Activated CD8-positive, alpha-beta T cell treated with anti-CD3 and anti-CD28 coated beads for 36 hours (primary cell): ENCODE results near the gene CRYBG3. TPM values are rescaled to one million over a fixed set of nuclear protein-coding genes. Genes with fewer than 3 reads are reported as not detected.

Experiments used
- ATAC-seq: fragments of 200-7000 bp; cut with Tn5 transposase; one replicate; pipeline ENCODE4 v1.10.0; 2021; ENCODE audit warnings: mild to moderate bottlenecking, moderate library complexity
- CTCF ChIA-PET: fragments of 350-600 bp; sonication (Branson Sonifier 250); formaldehyde crosslinking; loops from one replicate; lab custom pipeline; 2021; ENCODE audit warnings: antibody characterized with exemption; lab: Charles Lee
- POLR2A ChIA-PET: fragments of 350-600 bp; sonication (Branson Sonifier 250); formaldehyde crosslinking; loops from one replicate; lab custom pipeline; 2021; ENCODE audit warnings: antibody characterized with exemption; lab: Charles Lee
- DNase-seq: peaks from one replicate; pipeline ENCODE4 v3.0.0-alpha.2; 2020
- H3K27ac Mint-ChIP-seq: one replicate; pipeline ENCODE4 v1.8.0; 2021; ENCODE audit warnings: mild to moderate bottlenecking, mixed read lengths
- H3K27me3 Mint-ChIP-seq: one replicate; pipeline ENCODE4 v1.8.0; 2021; ENCODE audit warnings: mixed read lengths
- H3K36me3 Mint-ChIP-seq: one replicate; pipeline ENCODE4 v1.8.0; 2021; ENCODE audit warnings: low read depth, mixed read lengths
- H3K4me1 Mint-ChIP-seq: one replicate; pipeline ENCODE4 v1.8.0; 2021; ENCODE audit warnings: low read depth, mixed read lengths
- H3K4me3 Mint-ChIP-seq: one replicate; pipeline ENCODE4 v1.8.0; 2021; ENCODE audit warnings: mild to moderate bottlenecking, moderate library complexity, mixed read lengths
- H3K9me3 Mint-ChIP-seq: one replicate; pipeline ENCODE4 v1.8.0; 2021; ENCODE audit warnings: mixed read lengths
- intact Hi-C: fragments of 100-400 bp; cut with micrococcal nuclease; formaldehyde crosslinking; loops from one replicate; pipeline ENCODE4 v1.10.0; 2022
- total RNA-seq, 2 experiments: library from RNA; stranded (reverse); gene quantifications; one replicate each; pipeline ENCODE4 v1.2.3, GENCODE V29; 2021
- TF ChIP-seq, protein P1 (sequence below): fragments of 200-600 bp; IDR thresholded peaks from one replicate; pipeline ENCODE4 v1.8.0; 2022; ENCODE audit warnings: antibody characterized with exemption, mild to moderate bottlenecking

The CRYBG3 gene
- total RNA-seq, 2 experiments from 2014 or later, result 4.3 to 4.9 TPM

DNA sequence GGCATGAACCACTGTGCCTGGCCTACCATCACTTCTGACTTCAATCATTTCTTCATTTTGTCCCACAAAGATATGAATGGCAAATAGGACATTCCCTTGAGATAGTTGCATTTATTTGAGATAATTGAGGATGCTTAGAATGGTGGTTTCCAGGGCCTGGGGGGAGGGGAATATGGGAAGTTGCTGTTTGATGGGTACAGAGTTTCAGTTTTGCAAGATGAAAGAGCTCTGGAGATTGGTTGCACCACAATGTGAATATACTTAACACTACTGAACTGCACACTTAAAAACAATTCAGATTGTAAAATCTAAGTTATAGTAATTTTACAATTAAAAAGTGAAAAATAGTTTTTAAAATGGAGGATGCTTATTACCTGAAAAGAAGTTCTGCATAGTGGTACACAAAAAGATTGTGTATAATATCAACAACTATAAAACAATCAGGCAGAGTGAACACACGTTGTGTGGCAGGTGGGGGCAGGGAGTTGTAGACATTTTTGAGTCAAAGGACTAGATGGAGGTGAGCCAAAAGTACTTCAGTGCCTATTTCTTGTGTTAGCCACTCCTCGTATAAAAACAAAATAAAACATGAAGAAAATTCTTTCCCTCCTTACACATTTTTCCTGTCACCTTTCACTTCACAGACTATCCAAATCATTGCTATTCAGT, 168.9 kb downstream of the CRYBG3 start:
- POLR2A ChIA-PET, result interaction anchor here (0.8 kb wide), 1 partner anchor 170 kb away, joined by 3 read pairs; no protein-coding TSS in a partner anchor
- Mint-ChIP-seq H3K27ac (no peak overlapping the region), H3K4me1 (peaks cover 13% of the 10 kb centered on the region), H3K4me3 (no peak overlapping the region), H3K27me3 (peaks cover 2% of the 10 kb centered on the region), H3K36me3 (no peaks in the 10 kb centered on the region), H3K9me3 (peaks cover 1% of the 10 kb centered on the region)
- peak; percentile 37 for ATAC-seq
- CTCF ChIA-PET, result interaction anchor here (1.0 to 1.1 kb wide), 3 partner anchors 11 to 102 kb away, joined by 3 to 4 read pairs (median 4); no protein-coding TSS in a partner anchor
- DNase-seq, result peak; percentile 22
- TF ChIP-seq, protein P1, sequence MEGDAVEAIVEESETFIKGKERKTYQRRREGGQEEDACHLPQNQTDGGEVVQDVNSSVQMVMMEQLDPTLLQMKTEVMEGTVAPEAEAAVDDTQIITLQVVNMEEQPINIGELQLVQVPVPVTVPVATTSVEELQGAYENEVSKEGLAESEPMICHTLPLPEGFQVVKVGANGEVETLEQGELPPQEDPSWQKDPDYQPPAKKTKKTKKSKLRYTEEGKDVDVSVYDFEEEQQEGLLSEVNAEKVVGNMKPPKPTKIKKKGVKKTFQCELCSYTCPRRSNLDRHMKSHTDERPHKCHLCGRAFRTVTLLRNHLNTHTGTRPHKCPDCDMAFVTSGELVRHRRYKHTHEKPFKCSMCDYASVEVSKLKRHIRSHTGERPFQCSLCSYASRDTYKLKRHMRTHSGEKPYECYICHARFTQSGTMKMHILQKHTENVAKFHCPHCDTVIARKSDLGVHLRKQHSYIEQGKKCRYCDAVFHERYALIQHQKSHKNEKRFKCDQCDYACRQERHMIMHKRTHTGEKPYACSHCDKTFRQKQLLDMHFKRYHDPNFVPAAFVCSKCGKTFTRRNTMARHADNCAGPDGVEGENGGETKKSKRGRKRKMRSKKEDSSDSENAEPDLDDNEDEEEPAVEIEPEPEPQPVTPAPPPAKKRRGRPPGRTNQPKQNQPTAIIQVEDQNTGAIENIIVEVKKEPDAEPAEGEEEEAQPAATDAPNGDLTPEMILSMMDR, result no peak
- intact Hi-C loops, result no loop called here

DNA sequence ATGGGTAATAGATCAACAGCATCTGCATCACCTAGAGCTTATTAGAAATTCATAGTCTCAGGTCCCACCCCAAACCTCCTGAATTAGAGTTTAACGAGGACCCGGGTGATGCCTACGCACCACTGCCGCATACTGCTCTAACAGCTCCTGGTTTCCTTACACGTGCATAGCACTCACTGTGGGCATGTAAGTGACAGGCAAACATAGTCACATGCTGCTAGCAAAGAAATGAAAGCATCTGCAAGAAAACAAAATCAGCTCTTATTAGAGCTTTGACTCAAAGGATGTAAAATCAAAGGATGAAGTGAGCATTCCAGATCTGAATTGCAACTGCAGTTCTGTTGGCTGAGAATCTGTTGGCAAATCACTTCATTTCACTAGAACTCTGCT, 169.5 kb downstream of the CRYBG3 start:
- ChIA-PET POLR2A (interaction anchor here (0.8 kb wide), 1 partner anchor 171 kb away, joined by 3 read pairs; no protein-coding TSS in a partner anchor), CTCF (interaction anchor here (1.0 to 2.6 kb wide), 4 partner anchors 10 to 102 kb away, joined by 3 to 7 read pairs (median 4); no protein-coding TSS in a partner anchor)
- Mint-ChIP-seq H3K9me3 (peaks cover 1% of the 10 kb centered on the region), H3K27me3 (no peaks in the 10 kb centered on the region), H3K4me3 (no peak overlapping the region), H3K27ac (no peak overlapping the region), H3K4me1 (peaks cover 13% of the 10 kb centered on the region), H3K36me3 (no peaks in the 10 kb centered on the region)
- TF ChIP-seq, protein P1, result no peak
- intact Hi-C loops, result no loop called here
- DNase-seq (peak; percentile 27), ATAC-seq (peak; percentile 74)

DNA sequence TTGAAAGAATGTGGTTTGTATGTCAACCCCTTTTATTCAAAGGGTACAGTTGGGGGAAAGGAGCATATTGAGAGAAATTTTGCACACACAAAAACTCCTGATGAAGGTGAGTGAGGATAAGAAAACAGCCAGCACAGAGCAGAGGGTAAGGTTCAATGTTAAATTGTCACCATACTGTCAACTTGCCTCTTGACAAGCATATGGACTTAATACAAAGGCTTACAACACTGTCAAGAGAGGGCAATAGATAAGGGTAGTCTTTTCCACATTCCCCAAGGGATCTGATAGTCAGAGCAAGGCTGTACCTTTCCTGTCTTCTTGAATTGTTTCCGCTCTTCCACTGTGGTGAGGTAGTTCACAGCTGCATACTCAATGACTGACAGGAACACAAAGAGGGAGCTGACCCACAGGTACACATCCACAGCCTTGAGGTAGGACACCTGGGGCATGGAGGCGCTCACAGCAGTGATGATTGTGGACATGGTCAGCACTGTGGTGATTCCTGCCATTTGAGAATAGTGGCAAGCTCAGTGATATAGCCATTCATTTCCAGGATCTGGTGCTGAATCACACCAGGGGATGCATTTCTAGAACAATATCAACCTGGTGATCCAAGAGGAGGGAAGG, 170.8 kb downstream of the CRYBG3 start:
- TF ChIP-seq, protein P1, result no peak
- ATAC-seq, result no peak
- ChIA-PET CTCF (interaction anchor here (2.6 kb wide), 1 partner anchor 30 kb away, joined by 7 read pairs; no protein-coding TSS in a partner anchor), POLR2A (no interaction called here)
- no peak for DNase-seq
- Mint-ChIP-seq H3K4me3 (no peak overlapping the region), H3K27me3 (no peaks in the 10 kb centered on the region), H3K9me3 (peaks cover 1% of the 10 kb centered on the region), H3K27ac (no peak overlapping the region), H3K36me3 (no peaks in the 10 kb centered on the region), H3K4me1 (peaks cover 13% of the 10 kb centered on the region)
- intact Hi-C loops, result no loop called here

DNA sequence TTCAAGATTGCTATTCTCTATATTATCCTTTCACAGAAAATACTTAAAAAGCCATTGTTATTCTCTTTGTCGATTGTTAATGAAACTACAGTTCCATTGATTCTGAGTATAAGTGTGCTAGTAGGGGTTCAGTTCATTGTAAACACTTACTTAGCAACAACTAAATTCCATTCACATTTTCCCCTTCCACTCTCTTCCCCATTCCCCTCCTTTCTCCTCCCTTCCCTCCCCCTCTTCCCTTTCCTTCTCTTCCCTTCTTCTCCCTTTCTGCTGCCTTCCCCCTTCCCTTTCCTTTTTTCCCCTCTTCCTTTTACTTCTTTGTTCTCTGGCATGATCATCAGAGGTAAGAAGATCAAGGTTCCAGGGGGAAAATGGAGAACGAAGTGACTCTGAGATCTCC, 171.7 kb downstream of the CRYBG3 start:
- Mint-ChIP-seq H3K4me3 (no peak overlapping the region), H3K27me3 (no peaks in the 10 kb centered on the region), H3K4me1 (peaks cover 13% of the 10 kb centered on the region), H3K9me3 (no peaks in the 10 kb centered on the region), H3K36me3 (no peaks in the 10 kb centered on the region), H3K27ac (no peak overlapping the region)
- TF ChIP-seq, protein P1, result no peak
- CTCF ChIA-PET, result interaction anchor here (2.6 kb wide), 1 partner anchor 29 kb away, joined by 7 read pairs; no protein-coding TSS in a partner anchor
- ATAC-seq (no peak), DNase-seq (no peak)
- POLR2A ChIA-PET, result no interaction called here
- intact Hi-C loops, result no loop called here
